Spleen (tissue), 11 donors: ENCODE data around the gene CCDC6. TPM values are rescaled to one million over a fixed set of nuclear protein-coding genes. Genes with fewer than 3 reads are reported as not detected.

ENCODE experiments used
- DNase-seq: peaks from one replicate; pipeline ENCODE4 v3.0.0-alpha.2; 2020
- H3K27ac ChIP-seq, 8 donors: fragments of 200-600 bp; sonication (generic) in 7 of 8; 1 replicate in 4 of 8; 2 replicates in 4 of 8; pipeline versions ENCODE4 v1.5.0 to v1.8.0; 2016 to 2021; ENCODE audit warnings: inconsistent platforms in 4 of 8, mild to moderate bottlenecking in 4 of 8, moderate library complexity in 1 of 8
- H3K27me3 ChIP-seq, 7 donors: fragments of 200-600 bp; sonication (generic) in 6 of 7; replicated peaks in 1 of 7; 1 replicate in 4 of 7; 2 replicates in 3 of 7; pipeline versions ENCODE4 v1.5.0 to v1.8.0; 2016 to 2021; ENCODE audit warnings: inconsistent platforms in 3 of 7, mild to moderate bottlenecking in 1 of 7
- H3K36me3 ChIP-seq, 6 donors: fragments of 200-600 bp; sonication (generic) in 5 of 6; 1 replicate in 4 of 6; 2 replicates in 2 of 6; pipeline versions ENCODE4 v1.5.0 to v1.8.0; 2016 to 2021; ENCODE audit warnings: inconsistent platforms in 2 of 6
- H3K4me1 ChIP-seq, 6 donors: fragments of 200-600 bp; sonication (generic) in 5 of 6; 1 replicate in 3 of 6; 2 replicates in 3 of 6; pipeline versions ENCODE4 v1.5.0 to v1.8.0; 2016 to 2021; ENCODE audit warnings: inconsistent platforms in 3 of 6
- H3K4me3 ChIP-seq, 8 donors: fragments of 200-600 bp; sonication (generic) in 7 of 8; 1 replicate in 4 of 8; 2 replicates in 4 of 8; pipeline versions ENCODE4 v1.5.0 to v1.8.0; 2016 to 2021; ENCODE audit warnings: inconsistent platforms in 4 of 8, mild to moderate bottlenecking in 4 of 8, moderate library complexity in 2 of 8
- H3K9me3 ChIP-seq, 8 donors: fragments of 200-600 bp; sonication (generic) in 7 of 8; 1 replicate in 4 of 8; 2 replicates in 4 of 8; pipeline versions ENCODE4 v1.5.0 to v1.8.0; 2016 to 2021; ENCODE audit warnings: inconsistent platforms in 4 of 8
- POLR2A ChIP-seq, 3 donors: fragments of 450-650 bp; IDR thresholded peaks; one replicate each; pipeline ENCODE4 v1.5.1; 2017; ENCODE audit warnings: antibody characterized with exemption in 3 of 3, mild to moderate bottlenecking in 1 of 3
- POLR2AphosphoS5 ChIP-seq, 3 donors: sonication (generic); formaldehyde crosslinking; IDR thresholded peaks; one replicate each; pipeline ENCODE4 v1.5.1; 2017; ENCODE audit warnings: antibody characterized with exemption in 3 of 3
- WGBS, 5 donors: extraction: QIAGEN DNeasy Blood & Tissue Kit in 3 of 5; methylation state at CpG; one replicate each; pipeline versions ENCODE4 v1.1.5 to v1.1.7; 2013 to 2018; 5-methylcytosine and 5-hydroxymethylcytosine counted together
- intact Hi-C: fragments of 100-400 bp; cut with DNase I; formaldehyde crosslinking; loops from one replicate; pipeline ENCODE4 v1.15.0; 2023; ENCODE audit warnings: low total_unique reads
- polyA plus RNA-seq, 3 donors: library from polyadenylated mRNA; stranded (reverse); fragments of 200-250 nt; gene quantifications; one replicate each; pipeline ENCODE4 v1.2.1, GENCODE V29; 2013
- total RNA-seq, 7 donors: library from RNA; depleted of rRNA in 3 of 7; stranded (reverse); fragments of >200 nt in 3 of 7; fragmentation: NEBNext Ultra II Directional in 4 of 7; extraction: Animal tissue kit (Norgen Biotek cat#: 25700) in 4 of 7; gene quantifications; one replicate each; pipeline versions ENCODE4 v1.1.0 to v1.2.1, GENCODE V29; 2016 to 2021
- TF ChIP-seq, protein P1 (sequence below), 11 experiments: fragments of 200-600 bp in 7 of 11; fragments of 450-650 bp in 4 of 11; sonication (generic) in 4 of 11; IDR thresholded peaks in 8 of 11; conservative IDR thresholded peaks in 3 of 11; 1 replicate in 7 of 11; 2 replicates in 4 of 11; pipeline versions ENCODE4 v1.4.0 to v1.8.0; 2016 to 2021; ENCODE audit warnings: antibody characterized with exemption in 11 of 11, inconsistent platforms in 4 of 11, mild to moderate bottlenecking in 1 of 11
- donor health status: healthy with polysubstance abuse.
- donor health status: DM: no; HTN: no; CAD: no; lungs with moderate emphysema.
- donor health status: DM: no; HTN: no; CAD: no.
- donor health status: Bipolar disorder and iron deficiency.
- donor health status: healthy.
- donor health status: DM: no; HTN: no; CAD: no.
- donor health status: DM: yes; HTN: yes; CAD: no.

CCDC6 gene
- total and polyA plus RNA-seq, 10 donors = 8.7 to 55.1 (median 37.6) TPM

DNA sequence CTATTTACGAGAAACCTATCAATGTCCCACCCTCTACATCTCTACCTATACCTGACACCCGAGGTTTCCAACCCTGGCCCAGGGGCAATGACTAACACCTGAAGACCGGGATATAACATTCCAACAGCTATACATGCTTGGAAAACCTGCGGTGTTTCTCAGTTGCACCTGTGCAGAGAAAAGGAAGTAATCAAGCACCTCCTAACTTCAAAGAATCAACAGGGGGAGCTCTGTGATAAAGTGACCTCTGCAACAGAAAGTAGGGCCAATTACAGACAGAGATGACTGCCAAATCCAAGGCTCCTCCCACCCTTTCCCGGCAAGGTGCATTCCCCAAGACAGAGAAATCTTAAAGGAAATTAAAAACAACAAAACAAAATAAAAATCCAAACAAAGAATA, 41.3 kb downstream of the CCDC6 start:
- Histone ChIP-seq H3K9me3 (no peaks in the 10 kb centered on the region), H3K4me3 (no peak overlapping the region), H3K27ac (peak overlapping the region in 1 of 8 donors; percentile 17), H3K27me3 (no peaks in the 10 kb centered on the region), H3K36me3 (peaks cover 0 to 9% (median 0%) of the 10 kb centered on the region in 6 donors), H3K4me1 (peaks cover 0 to 42% (median 19%) of the 10 kb centered on the region in 6 donors)
- intact Hi-C loops = no loop called here
- 39 to 56% (median 51%) methylated on average over 5 of the region's 5 CpGs for WGBS, 5 donors
- no peak for TF ChIP-seq POLR2A (IDR thresholded peaks at IDR 0.05)
- TF ChIP-seq, protein P1, sequence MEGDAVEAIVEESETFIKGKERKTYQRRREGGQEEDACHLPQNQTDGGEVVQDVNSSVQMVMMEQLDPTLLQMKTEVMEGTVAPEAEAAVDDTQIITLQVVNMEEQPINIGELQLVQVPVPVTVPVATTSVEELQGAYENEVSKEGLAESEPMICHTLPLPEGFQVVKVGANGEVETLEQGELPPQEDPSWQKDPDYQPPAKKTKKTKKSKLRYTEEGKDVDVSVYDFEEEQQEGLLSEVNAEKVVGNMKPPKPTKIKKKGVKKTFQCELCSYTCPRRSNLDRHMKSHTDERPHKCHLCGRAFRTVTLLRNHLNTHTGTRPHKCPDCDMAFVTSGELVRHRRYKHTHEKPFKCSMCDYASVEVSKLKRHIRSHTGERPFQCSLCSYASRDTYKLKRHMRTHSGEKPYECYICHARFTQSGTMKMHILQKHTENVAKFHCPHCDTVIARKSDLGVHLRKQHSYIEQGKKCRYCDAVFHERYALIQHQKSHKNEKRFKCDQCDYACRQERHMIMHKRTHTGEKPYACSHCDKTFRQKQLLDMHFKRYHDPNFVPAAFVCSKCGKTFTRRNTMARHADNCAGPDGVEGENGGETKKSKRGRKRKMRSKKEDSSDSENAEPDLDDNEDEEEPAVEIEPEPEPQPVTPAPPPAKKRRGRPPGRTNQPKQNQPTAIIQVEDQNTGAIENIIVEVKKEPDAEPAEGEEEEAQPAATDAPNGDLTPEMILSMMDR (IDR thresholded peaks at IDR 0.05 in 8 of 11, conservative IDR thresholded peaks at IDR 0.05 in 3 of 11) = peak in 7 of 11 experiments; percentile 20 to 45 (median 28)
- no peak for TF ChIP-seq POLR2AphosphoS5 (IDR thresholded peaks at IDR 0.05)
- DNase-seq = no peak

DNA sequence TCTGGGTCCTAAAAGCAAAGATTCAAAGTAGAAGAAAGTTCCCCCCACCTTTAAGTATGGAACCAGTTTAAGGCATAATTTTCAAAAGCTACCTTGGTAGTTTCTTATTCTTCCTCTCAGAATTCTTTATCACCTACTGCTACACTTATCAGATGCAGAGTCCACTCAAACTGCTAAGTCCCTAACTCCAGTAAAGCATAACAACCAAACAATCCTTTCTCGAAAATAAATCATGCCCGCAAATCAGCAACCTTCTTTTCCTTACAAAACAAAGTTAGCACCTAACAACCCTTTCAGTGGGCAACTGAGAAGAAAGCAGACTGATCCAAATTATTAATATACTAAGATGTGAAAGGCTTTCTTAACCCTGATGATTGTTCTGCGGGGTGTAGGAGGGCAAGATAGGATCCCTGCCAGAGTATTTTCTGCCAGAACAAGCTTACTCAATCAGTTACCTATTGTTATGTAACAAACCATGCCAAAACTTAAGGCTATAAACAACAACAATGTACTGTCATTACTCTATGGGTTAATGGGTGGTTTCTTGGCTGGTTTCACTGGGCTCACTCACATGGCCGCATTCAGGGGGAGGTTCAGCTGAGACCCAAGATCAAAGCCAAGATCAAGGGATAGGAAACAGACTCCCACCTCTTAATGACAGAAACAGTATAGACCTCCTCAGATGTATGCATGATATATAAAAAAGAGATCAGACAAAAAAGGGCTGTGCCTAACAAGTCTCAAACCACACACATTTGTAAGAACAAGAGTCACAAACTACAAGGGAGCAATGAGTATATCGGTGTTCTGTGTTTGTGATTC, 42.0 kb downstream of the CCDC6 start:
- WGBS, 5 donors = 67 to 84% (median 76%) methylated on average over 5 of the region's 5 CpGs
- no peak for TF ChIP-seq POLR2A (IDR thresholded peaks at IDR 0.05)
- TF ChIP-seq, protein P1 (IDR thresholded peaks at IDR 0.05 in 8 of 11, conservative IDR thresholded peaks at IDR 0.05 in 3 of 11) = no peak
- TF ChIP-seq POLR2AphosphoS5 (IDR thresholded peaks at IDR 0.05) = no peak
- DNase-seq = no peak
- Histone ChIP-seq H3K27me3 (no peaks in the 10 kb centered on the region), H3K4me1 (peaks cover 0 to 42% (median 19%) of the 10 kb centered on the region in 6 donors), H3K27ac (peak overlapping the region in 1 of 8 donors; percentile 17), H3K36me3 (peaks cover 0 to 9% (median 0%) of the 10 kb centered on the region in 6 donors), H3K9me3 (no peaks in the 10 kb centered on the region), H3K4me3 (no peak overlapping the region)
- intact Hi-C loops = no loop called here

DNA sequence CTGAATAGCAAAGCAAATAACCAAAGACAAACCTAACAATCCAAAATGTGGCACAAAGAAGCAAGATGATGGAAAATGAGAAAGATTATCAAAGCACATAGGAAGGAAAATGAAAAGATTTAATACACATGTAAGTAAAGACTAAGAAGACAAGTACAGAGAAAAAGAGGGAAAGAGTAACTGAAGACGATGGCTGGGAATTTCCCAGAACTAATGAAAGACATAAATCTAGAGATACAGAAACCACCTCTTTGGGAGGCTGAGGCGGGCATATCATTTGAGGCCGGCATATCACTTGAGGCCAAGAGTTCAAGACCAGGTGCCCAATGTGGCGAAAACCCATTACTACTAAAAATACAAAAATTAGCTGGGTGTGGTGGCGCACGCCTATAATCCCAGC, 46.8 kb downstream of the CCDC6 start:
- Histone ChIP-seq H3K27ac (no peak overlapping the region), H3K4me3 (no peak overlapping the region), H3K27me3 (no peaks in the 10 kb centered on the region), H3K9me3 (no peaks in the 10 kb centered on the region), H3K4me1 (peaks cover 0 to 47% (median 21%) of the 10 kb centered on the region in 6 donors), H3K36me3 (peaks cover 0 to 9% (median 0%) of the 10 kb centered on the region in 6 donors)
- no peak for DNase-seq
- WGBS, 5 donors = 85 to 95% (median 91%) methylated on average over 6 of the region's 6 CpGs
- intact Hi-C loops = no loop called here
- TF ChIP-seq, protein P1 (IDR thresholded peaks at IDR 0.05 in 8 of 11, conservative IDR thresholded peaks at IDR 0.05 in 3 of 11) = no peak
- TF ChIP-seq POLR2AphosphoS5 (IDR thresholded peaks at IDR 0.05) (no peak), POLR2A (IDR thresholded peaks at IDR 0.05) (no peak)

DNA sequence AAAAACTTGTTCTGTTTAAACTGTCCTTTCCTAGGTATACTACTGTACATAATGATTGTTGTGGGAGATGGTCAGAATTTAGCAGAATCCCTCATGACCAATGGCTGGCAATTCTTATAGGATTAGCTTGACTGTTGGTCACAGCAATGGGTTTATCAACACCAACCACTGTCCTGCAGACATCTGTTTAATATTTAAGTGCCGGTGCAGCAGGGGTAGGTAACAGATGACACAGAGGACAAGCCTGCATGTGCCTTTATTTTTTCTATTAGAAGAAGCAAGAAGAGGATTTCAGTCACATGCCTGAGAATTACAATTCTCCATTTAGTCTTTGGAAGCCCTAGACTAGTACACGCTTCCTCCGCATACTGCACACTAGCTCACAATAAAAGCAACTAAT, 48.4 kb downstream of the CCDC6 start:
- intact Hi-C loops = no loop called here
- Histone ChIP-seq H3K27ac (no peak overlapping the region), H3K4me1 (peaks cover 0 to 59% (median 31%) of the 10 kb centered on the region in 6 donors), H3K27me3 (no peaks in the 10 kb centered on the region), H3K9me3 (no peaks in the 10 kb centered on the region), H3K36me3 (peaks cover 0 to 9% (median 0%) of the 10 kb centered on the region in 6 donors), H3K4me3 (no peak overlapping the region)
- DNase-seq = no peak
- 92 to 99% (median 97%) methylated on average over 3 of the region's 3 CpGs for WGBS, 5 donors
- TF ChIP-seq POLR2AphosphoS5 (IDR thresholded peaks at IDR 0.05) (no peak), POLR2A (IDR thresholded peaks at IDR 0.05) (no peak)
- TF ChIP-seq, protein P1 (IDR thresholded peaks at IDR 0.05 in 8 of 11, conservative IDR thresholded peaks at IDR 0.05 in 3 of 11) = no peak
